GM19351 (cell line): ENCODE data around the gene ENGASE.

Experiments
- ATAC-seq: cut with Tn5 transposase; IDR thresholded peaks from one replicate; pipeline ENCODE4 v1.9.1; 2021; ENCODE audit warnings: mild to moderate bottlenecking, moderate library complexity; ENCODE audit not compliant: unreplicated experiment

ENGASE gene

DNA sequence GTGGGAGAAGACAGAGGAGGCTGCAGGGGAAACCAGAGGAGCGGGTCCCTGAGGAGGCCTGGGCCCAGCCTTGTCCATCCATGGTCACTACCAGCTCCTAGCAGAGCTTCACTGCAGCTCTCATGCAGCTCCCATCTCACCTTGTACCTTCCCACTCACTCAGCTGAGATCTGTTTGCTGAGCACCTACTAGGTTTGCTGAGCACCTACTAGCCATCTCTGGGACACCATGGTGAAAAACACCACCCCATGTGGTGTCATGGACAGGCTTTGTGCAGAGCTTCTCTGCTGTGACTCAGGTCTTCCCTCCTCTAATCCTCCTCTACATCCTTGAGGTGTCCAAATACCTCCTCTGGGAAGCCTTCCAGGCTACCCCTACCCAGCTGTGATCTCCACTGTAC lies 58.6 kb downstream of the ENGASE start:
- no peak for ATAC-seq

- ATAC-seq, result no peak
Measured at GRCh38 chr17:79133985-79134384, 59.4 kb downstream of the ENGASE start.

- ATAC-seq, result no peak
Measured at GRCh38 chr17:79135011-79135410, 60.4 kb downstream of the ENGASE start.

GRCh38 chr17:79135628-79136405 lies 61.2 kb downstream of the ENGASE start:
- no peak for ATAC-seq
